Tibial nerve (tissue), 4 donors: Measurements from ENCODE around the gene ASIC2. TPM values are rescaled to one million over a fixed set of nuclear protein-coding genes. Genes with fewer than 3 reads are reported as not detected.

ENCODE experiments used
- DNase-seq, 2 donors: peaks; one replicate each; pipeline ENCODE4 v3.0.0-alpha.2; 2019; ENCODE audit warnings: low spot score in 2 of 2
- H3K27ac ChIP-seq, 4 donors: fragments of 200-600 bp; sonication (generic) in 3 of 4; one replicate each; pipeline ENCODE4 v1.5.1; 2017 to 2019; ENCODE audit warnings: mild to moderate bottlenecking in 1 of 4
- H3K27me3 ChIP-seq, 2 donors: fragments of 200-600 bp; sonication (generic) in 1 of 2; one replicate each; pipeline versions ENCODE4 v1.5.1 to v1.6.0; 2017 to 2019
- H3K36me3 ChIP-seq, 3 donors: fragments of 200-600 bp; sonication (generic); one replicate each; pipeline ENCODE4 v1.5.1; 2018 to 2019
- H3K4me1 ChIP-seq, 4 donors: fragments of 200-600 bp; sonication (generic) in 3 of 4; one replicate each; pipeline ENCODE4 v1.5.1; 2017 to 2019
- H3K4me3 ChIP-seq, 4 donors: fragments of 200-600 bp; sonication (generic) in 3 of 4; one replicate each; pipeline ENCODE4 v1.5.1; 2017 to 2019; ENCODE audit warnings: mild to moderate bottlenecking in 1 of 4, moderate library complexity in 1 of 4
- H3K9me3 ChIP-seq, 4 donors: fragments of 200-600 bp; sonication (generic) in 3 of 4; one replicate each; pipeline ENCODE4 v1.5.1; 2017 to 2019
- EP300 ChIP-seq, 2 donors: sonication (generic); formaldehyde crosslinking; IDR thresholded peaks; one replicate each; pipeline ENCODE4 v1.6.1; 2017; ENCODE audit warnings: antibody characterized with exemption in 2 of 2, mild to moderate bottlenecking in 1 of 2
- POLR2A ChIP-seq, 2 donors: fragments of 450-650 bp; IDR thresholded peaks; one replicate each; pipeline ENCODE4 v1.6.1; 2017; ENCODE audit warnings: antibody characterized with exemption in 2 of 2, mild to moderate bottlenecking in 2 of 2, moderate library complexity in 2 of 2
- WGBS, 2 donors: methylation state at CpG; one replicate each; pipeline ENCODE4 v1.1.5; 2018; 5-methylcytosine and 5-hydroxymethylcytosine counted together
- total RNA-seq, 4 donors: library from RNA; depleted of rRNA; stranded (reverse); fragments of >200 nt; gene quantifications; one replicate each; pipeline ENCODE4 v1.1.0, GENCODE V29; 2016
- TF ChIP-seq, protein P1 (sequence below), 5 experiments: fragments of 200-600 bp in 3 of 5; fragments of 450-650 bp in 2 of 5; sonication (generic) in 3 of 5; IDR thresholded peaks; one replicate each; pipeline ENCODE4 v1.5.1; 2016 to 2019; ENCODE audit warnings: antibody characterized with exemption in 5 of 5, mild to moderate bottlenecking in 3 of 5, moderate library complexity in 2 of 5

The ASIC2 gene
- total RNA-seq, 4 donors from 2014 or later: 0.21 to 1.5 (median 0.50) TPM

DNA sequence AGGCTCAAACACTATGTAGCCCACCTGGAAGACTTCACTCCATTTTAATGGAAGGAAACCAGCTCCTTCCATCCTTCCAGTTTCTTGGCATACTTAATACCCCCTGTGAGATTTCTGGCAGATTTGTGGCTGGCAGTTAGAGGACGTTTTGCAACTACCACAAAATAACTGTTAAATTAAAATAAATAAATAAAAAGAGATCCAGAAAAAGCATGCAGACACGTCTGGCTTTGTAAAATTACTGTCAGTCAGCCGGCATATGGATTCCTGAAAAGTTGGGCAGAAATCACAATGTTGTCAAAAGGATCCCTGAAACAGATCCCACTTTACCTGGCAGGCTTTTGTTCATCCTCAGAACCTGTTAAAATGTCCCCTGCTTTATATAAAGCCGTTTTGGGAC, 113.9 kb downstream of the ASIC2 start:
- no peak for DNase-seq
- Histone ChIP-seq H3K27ac (no peak overlapping the region), H3K36me3 (no peaks in the 10 kb centered on the region), H3K27me3 (peaks cover 0 to 2% of the 10 kb centered on the region in 2 donors), H3K4me3 (no peak overlapping the region), H3K4me1 (no peaks in the 10 kb centered on the region), H3K9me3 (no peaks in the 10 kb centered on the region)
- TF ChIP-seq POLR2A (IDR thresholded peaks at IDR 0.05) (no peak), EP300 (IDR thresholded peaks at IDR 0.05) (no peak)
- TF ChIP-seq, protein P1, sequence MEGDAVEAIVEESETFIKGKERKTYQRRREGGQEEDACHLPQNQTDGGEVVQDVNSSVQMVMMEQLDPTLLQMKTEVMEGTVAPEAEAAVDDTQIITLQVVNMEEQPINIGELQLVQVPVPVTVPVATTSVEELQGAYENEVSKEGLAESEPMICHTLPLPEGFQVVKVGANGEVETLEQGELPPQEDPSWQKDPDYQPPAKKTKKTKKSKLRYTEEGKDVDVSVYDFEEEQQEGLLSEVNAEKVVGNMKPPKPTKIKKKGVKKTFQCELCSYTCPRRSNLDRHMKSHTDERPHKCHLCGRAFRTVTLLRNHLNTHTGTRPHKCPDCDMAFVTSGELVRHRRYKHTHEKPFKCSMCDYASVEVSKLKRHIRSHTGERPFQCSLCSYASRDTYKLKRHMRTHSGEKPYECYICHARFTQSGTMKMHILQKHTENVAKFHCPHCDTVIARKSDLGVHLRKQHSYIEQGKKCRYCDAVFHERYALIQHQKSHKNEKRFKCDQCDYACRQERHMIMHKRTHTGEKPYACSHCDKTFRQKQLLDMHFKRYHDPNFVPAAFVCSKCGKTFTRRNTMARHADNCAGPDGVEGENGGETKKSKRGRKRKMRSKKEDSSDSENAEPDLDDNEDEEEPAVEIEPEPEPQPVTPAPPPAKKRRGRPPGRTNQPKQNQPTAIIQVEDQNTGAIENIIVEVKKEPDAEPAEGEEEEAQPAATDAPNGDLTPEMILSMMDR (IDR thresholded peaks at IDR 0.05): no peak
- WGBS, 2 donors: 45 to 62% methylated on average over 4 of the region's 4 CpGs

DNA sequence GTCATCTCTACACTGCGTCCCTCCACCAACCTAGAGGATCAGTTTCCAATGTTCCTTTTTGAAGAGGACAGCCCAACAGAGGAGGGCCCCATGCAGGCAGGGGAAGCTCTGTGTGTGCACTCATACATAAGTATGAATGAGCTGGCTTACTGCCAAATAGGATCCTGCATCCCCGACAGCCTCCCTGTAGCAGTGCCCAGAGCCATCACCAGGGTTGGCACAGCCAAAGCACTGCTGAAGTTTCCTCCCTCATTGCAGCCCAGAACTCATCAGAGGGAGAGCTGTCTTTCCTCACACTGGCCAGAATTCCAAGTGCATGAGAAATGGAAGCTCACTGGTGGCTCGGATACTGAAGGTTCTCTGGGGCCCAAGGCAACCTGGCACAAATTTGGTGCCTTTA, 114.4 kb downstream of the ASIC2 start:
- 62 to 82% methylated on average over 2 to 3 of the region's 3 CpGs for WGBS, 2 donors
- H3K36me3 ChIP-seq: no peaks in the 10 kb centered on the region
- peaks cover 0 to 2% of the 10 kb centered on the region in 2 donors for H3K27me3 ChIP-seq
- TF ChIP-seq EP300 (IDR thresholded peaks at IDR 0.05) (no peak), POLR2A (IDR thresholded peaks at IDR 0.05) (no peak)
- TF ChIP-seq, protein P1 (IDR thresholded peaks at IDR 0.05): no peak
- H3K4me3 ChIP-seq: no peak overlapping the region
- H3K4me1 ChIP-seq: no peaks in the 10 kb centered on the region
- no peaks in the 10 kb centered on the region for H3K9me3 ChIP-seq
- no peak for DNase-seq
- no peak overlapping the region for H3K27ac ChIP-seq

DNA sequence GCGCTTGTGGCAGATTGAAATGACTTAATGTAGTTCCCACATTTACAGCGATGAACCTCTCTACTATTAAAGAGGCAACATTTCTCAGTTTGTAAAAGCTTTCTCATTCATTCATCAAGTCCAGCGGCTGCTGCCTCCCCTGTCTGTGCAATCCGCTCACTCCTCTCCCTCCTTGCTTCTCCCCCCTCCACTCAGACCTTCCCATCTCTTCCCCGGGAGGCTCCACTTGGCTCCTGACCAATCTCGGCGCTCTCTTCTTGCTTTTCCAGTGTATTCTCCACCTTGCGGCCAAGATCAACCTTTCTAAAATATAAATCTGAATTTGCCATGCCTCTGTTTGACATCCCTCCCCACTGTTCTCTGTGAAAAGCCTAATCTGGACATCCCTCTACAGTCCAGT, 117.5 kb downstream of the ASIC2 start:
- Histone ChIP-seq H3K27me3 (no peaks in the 10 kb centered on the region), H3K36me3 (no peaks in the 10 kb centered on the region), H3K4me3 (no peak overlapping the region), H3K27ac (no peak overlapping the region), H3K4me1 (no peaks in the 10 kb centered on the region), H3K9me3 (no peaks in the 10 kb centered on the region)
- 49 to 52% methylated on average over 8 of the region's 8 CpGs for WGBS, 2 donors
- DNase-seq: no peak
- TF ChIP-seq, protein P1 (IDR thresholded peaks at IDR 0.05): no peak
- no peak for TF ChIP-seq EP300 (IDR thresholded peaks at IDR 0.05)
- no peak for TF ChIP-seq POLR2A (IDR thresholded peaks at IDR 0.05)

DNA sequence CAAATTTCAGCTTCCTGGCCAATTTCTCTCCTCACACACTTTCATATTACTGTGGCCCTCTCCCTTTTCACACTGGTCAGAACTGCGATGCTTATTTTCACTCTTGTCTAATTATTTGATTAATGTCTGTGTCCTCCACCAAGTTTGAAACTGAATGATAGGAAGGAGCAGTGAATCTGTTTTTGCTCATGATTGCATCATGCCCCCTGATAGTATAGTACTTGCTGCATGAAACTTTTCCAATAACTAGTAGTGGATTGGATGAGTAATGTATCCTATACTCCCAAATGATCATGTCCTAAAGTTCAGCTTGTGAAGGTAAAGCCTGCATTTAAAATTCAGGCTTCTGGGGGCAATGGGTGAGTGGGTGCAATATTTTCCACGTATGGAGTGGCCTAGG, 121.2 kb downstream of the ASIC2 start:
- no peaks in the 10 kb centered on the region for H3K4me1 ChIP-seq
- H3K9me3 ChIP-seq: no peaks in the 10 kb centered on the region
- H3K36me3 ChIP-seq: no peaks in the 10 kb centered on the region
- no peak overlapping the region for H3K27ac ChIP-seq
- no peaks in the 10 kb centered on the region for H3K27me3 ChIP-seq
- no peak overlapping the region for H3K4me3 ChIP-seq
- WGBS, 2 donors: 72 to 73% methylated on average over 2 of the region's 2 CpGs
- DNase-seq: no peak
- no peak for TF ChIP-seq EP300 (IDR thresholded peaks at IDR 0.05)
- TF ChIP-seq, protein P1 (IDR thresholded peaks at IDR 0.05): no peak
- TF ChIP-seq POLR2A (IDR thresholded peaks at IDR 0.05): no peak

DNA sequence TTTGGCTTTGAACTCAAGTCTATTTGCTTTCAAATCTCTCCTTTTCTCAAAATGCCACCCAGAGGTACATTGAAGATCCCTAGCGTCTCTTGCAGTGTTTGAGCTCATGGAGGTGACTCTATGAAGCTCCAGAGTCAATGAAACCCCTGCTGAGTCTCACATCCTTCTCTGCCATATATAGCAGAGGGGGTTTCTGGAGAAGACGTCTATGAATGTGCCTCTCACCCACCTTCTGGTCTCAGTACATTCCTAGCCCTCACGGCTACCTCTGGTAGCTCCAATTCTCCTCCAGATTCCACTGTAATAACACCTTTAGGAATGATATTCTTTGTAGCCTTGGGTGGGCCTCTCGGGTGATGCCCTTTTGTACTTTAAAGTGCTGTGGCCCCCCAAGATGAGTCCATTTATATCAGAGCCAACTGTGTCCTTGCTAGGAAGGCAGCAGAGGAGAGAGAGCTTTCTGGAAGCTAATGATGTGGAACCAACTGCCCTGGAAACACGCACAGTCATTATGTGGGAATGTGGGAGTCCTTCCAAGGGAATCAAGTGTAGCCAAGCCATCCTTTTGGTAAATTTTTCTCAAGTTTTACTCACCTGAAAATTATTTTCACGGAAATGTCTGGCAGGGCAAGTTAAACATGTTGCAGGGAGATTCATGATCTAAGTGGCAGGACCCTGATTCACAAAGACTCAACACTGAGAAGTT, 123.4 kb downstream of the ASIC2 start:
- 58 to 70% methylated on average over 6 of the region's 6 CpGs for WGBS, 2 donors
- H3K4me3 ChIP-seq: no peak overlapping the region
- no peaks in the 10 kb centered on the region for H3K36me3 ChIP-seq
- H3K27me3 ChIP-seq: no peaks in the 10 kb centered on the region
- no peak overlapping the region for H3K27ac ChIP-seq
- no peak for TF ChIP-seq EP300 (IDR thresholded peaks at IDR 0.05)
- TF ChIP-seq POLR2A (IDR thresholded peaks at IDR 0.05): no peak
- TF ChIP-seq, protein P1 (IDR thresholded peaks at IDR 0.05): no peak
- no peaks in the 10 kb centered on the region for H3K9me3 ChIP-seq
- DNase-seq: no peak
- peaks cover 0 to 2% (median 0%) of the 10 kb centered on the region in 4 donors for H3K4me1 ChIP-seq
